Measurements from ENCODE around the gene CAMK2N1. TPM values are rescaled to one million over a fixed set of nuclear protein-coding genes. Genes with fewer than 3 reads are reported as not detected.
A peak's percentile ranks its signal among the peaks of the same experiment; 100 is the strongest.
"Not testable (repeated sequence)": the region's sequence is repeated elsewhere in the genome, so short reads cannot be mapped to it uniquely, and the experiment has no call there.

CAMK2N1 gene
- 4.2 TPM for polyA plus RNA-seq (ENCODE audit: insufficient read length)

DNA sequence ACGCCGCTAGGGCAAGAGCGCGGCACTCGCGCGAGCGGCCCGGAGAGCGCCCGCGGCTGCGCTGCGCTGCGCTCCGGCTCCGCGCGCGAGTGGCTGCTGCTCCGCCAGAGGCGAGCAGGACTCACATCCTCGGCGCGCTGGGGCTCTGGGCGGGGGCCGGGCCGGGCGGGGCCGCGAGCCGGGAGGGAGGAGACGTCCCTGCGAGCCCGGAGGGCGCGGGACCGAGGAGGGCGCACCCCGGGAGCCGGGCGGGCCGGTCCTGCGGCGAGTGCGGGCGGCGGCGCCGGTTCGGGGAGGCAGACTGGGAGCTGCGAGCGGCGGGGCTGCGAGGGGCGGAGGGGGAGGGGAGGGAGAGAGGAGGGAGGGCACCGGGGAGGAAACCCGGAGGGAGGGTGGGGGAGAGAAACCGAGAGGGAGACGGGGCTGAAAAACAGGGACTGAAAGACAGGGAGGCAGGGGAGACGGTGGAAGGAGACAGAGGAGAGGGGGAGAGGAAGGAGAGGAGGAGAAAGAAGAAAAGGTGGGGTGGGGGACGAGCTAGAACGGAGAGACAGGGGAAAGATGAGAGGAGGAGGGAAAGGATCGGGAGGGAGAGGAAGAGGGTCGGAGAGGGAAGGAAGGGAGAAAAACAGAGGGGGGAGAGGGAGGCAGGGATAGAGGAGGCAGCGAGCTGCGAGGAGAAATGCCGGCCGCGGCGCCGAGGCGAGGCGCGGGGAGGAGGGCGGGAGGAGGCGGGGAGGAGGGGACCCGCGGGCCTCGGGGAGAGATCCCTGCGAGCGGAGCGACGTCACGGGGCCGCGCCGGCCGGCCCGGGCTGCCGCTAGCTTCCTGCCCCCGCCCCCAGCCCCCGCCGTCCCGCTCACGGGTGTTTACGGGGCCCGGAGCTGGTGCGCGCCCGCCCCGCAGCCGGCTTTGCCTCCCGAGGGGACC is at the start of gene CAMK2N1:
Gene CAMK2N1 (minus strand): TSS at position 684 of the 930 bp plus-strand sequence. CDS start 831 bp downstream, outside the sequence.
- no peak for DNase-seq (ENCODE audit: low read depth)

DNA sequence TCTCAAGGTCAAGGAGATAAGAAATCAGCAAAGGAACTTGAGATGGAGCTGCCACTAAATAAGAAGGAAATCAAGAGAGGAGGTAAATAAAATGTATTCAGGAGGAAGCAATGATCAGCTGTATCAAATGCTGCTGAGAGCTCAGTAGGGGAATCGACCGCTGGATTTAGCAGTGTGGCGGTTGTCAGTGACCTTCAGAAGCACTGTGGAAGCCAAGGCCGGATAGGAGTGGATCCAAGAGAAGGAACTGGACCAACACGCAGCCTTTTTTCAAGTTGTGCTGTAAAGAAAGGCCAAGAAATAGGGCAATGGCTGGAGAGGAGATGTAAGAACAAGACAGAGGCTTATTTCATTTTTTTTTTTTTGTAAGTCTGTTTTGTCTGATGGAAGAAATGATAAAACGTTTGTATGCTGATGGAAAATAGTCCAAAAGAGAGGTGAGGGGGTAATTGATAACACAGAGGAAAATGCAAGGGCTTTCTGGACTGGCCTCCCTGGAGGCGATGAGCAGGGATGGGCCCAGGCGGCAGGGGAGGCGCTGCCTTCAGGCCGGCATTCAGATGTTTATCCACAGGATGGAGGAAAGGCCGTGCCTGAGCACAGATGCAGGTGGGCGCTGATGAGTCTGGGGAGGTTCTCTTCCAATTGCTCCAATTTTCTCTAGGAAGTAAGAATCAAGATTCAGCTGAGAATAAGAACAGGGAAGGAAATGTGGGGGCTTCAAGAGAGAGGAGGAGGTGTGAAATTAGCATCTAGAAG is 48.8 kb upstream of the CAMK2N1 start:
- DNase-seq (ENCODE audit: low read depth) = no peak

GRCh38 chr1:20533635-20534034 is 47.6 kb upstream of the CAMK2N1 start:
- DNase-seq (ENCODE audit: low read depth) = no peak

DNA sequence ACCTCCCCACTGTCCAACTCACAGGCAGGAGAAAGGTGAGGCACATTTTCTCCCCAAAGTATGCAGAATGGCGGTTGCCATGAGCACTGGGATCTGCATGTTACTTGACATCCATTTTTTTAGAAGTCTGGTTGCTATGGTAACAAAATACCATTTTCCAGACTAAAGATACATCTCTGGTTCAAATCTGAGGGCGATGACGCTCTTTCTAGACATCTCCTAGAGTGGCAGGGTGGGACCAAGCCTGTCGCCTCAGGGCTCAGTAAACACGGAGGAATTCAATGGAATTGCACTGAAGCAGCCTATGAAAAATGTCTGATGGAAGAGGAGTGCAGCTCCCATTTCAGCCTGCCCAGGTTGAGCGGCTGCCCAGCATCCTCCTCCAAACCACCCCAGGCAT is 44.9 kb upstream of the CAMK2N1 start:
- DNase-seq (ENCODE audit: low read depth) = no peak

DNA sequence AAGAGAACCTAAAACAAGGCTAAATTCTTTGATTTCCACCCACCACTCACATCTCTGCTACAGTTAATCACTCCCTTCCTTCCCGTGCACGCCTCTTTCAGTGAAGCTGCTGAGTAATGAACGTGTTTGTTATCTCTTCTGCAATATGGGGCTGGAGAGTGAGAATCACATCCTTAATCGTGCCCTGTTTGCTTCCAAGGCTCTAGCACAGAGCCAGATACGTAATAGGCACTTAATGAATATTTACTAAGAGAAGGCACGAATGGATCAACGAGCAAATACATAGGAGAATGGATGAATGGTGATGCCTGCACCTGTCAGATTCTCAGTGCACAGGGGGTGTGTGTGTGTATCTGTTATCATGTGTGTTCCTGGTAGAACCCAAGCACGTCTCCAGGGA is 44.3 kb upstream of the CAMK2N1 start:
- no peak for DNase-seq (ENCODE audit: low read depth)

GRCh38 chr1:20528221-20528620 is 42.2 kb upstream of the CAMK2N1 start:
- no peak for DNase-seq (ENCODE audit: low read depth)

DNA sequence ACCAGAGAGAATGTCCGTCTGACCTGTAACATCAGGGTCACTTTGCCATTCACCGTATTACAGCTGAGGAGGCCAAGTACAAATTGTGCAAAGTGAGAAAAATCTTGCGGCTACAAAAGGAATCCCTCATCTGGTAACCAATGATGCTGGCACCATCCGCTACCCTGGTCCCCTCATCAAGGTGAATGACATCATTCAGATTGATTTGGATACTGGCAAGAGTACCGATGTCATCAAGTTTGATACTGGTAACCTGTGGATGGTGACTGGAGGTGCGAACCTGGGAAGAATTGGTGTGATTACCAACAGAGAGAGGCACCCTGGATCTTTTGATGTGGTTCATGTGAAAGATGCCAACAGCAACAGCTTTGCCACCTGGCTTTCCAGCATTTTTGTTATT is 40.3 kb upstream of the CAMK2N1 start:
- no peak for DNase-seq (ENCODE audit: low read depth)

DNA sequence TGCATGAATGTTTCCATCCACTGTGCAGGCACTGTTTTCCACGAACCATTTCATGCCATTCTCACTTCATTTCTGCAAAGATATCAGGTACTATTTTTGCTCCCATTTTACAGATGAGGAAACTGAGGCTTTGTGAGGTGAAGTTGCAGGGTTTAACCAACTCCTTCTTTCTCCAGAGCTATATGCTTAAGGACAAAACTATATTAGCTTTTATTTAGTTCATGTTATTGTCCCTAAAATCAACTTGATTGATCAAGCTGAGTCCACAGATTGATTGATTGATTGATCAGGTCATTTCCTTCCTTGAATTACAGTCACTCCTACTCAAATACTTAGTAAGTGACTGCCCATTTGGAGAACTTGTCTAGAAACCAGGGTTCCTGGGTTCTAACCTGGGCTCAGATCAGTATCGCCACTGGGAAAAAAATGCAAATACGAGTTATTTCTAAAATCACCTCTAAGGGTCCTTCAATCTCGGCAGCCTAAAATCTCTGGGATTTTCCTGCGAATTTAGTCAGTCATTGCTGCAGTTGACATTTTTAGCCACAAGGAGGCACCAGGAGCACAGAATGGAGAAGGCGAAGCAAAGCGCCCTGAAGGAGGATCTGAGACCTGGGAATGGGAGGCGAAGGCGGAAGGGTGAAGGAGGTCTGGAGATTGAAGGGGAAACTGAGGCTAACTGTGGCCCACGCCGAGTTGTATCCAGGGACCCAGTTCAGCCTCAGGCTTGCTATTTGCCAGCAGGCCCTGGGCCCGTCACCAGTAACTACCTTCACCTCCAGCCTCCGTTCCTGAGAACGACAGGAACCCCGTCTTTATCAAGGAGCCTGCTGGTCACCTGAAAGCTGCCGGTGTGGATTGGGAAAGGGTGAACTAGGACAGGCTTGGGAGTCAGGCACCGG is 36.2 kb upstream of the CAMK2N1 start:
- DNase-seq (ENCODE audit: low read depth) = peak; percentile 61

DNA sequence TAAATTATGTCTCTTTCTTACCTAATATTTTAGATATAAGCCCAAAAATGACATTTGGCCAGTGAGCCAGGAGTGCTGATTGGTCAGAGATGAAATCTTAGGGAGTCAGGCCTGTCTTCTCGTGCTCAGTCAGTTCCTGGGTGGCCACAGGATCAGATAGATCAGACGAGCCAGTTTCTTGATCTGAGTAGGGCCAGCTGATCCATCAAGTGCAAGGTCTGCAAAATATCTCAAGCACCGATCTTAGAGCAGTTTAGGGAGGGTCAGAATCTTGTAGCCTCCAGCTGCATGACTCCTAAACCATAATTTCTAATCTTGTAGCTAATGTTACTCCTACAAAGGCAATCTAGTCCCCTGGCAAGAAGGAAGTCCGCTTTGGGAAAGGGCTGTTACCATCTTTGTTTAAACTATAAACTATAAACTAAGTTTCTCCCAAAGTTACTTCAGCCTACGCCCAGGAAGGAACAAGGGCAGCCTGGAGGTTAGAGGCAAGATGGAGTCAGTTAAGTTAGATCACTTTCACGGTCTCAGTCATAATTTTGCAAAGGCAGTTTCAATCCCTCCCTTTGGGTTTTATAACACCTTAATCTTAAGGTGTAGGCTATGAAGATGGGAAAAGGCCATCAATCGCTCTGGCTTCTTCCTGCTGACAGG is 33.7 kb upstream of the CAMK2N1 start:
- not testable (repeated sequence) for DNase-seq (ENCODE audit: low read depth)

DNA sequence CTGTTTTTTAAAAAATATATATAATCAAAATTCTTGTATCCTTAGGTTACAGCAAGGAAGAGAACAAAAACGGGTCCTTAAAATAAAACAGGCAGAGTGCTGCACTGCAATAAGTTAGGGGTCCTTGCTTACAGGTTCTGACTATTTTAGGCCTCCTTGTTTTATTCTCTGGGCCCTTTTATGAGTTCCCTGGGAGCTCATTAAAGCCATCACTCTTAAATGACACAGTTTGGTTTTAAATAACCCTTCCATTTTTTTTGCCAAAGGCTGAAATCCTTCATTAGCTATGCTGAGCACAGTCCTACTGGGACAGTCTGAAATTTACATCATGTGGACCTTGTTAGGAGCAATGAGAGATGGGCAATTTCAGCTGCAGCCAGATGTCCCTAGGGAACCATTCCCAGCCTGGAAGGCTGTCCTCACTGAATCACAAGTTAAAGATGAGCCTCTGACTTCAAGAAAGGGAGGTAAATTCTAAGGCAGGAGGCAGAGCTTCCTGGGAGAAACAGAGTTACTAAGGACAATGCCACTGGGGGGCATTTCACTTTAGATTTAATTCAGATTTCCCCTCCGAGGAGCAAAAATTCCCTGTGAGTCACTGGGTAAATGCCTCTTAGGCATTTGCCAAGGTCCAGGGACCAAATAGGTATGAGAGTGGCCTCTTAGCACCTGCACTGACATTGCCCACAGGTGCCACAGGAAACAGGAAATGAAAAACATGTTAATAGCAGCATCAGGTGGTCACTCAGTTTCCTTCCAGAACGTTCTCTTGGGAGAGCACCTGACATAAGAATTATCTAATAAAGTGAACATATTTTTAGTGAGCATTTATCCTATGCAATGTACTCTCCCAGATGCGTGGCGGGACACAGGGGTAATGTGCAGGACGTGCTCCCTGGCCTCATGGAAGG is 25.8 kb upstream of the CAMK2N1 start:
- DNase-seq (ENCODE audit: low read depth) = no peak

DNA sequence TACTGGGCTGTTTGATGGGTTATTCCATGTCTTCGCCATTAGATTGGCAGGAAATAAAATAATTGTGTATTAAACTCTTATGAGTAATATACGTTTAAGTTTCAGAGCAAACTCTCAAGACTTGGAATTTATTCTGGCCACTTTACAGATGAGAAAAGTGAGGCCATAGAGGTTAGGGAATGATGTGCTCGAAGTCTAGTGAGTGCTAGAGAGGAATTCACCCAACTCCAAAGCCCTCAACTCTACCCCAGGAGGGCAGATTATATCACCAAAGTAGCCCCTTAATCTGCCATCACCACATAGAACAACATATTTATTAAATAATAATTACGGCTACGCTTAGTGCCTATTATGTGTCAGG is 22.4 kb upstream of the CAMK2N1 start:
- no peak for DNase-seq (ENCODE audit: low read depth)

- peak; percentile 82 for DNase-seq (ENCODE audit: low read depth)
These were observed 21.8 kb upstream of the CAMK2N1 start, which contains the start of gene MUL1 for GRCh38 chr1:20507564-20508410. TSS of gene MUL1 (minus strand) at chr1:20508151. CDS start at chr1:20508024, 127 bp downstream.

DNA sequence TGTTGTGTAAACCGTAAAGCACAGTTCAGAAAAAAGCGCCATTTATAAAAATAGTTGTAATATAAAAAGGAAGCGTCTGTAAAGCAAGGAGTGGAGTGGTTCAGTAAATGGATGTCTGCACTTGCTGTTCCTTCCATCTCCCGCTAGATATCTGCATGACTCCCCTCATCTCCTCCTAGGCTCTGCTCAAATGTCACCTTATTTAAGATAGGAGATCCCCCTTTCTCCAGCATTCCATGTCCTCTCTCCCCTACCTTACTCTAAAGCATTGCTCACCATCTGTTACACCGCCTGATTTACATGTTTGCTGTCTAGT is 21.2 kb upstream of the CAMK2N1 start:
- DNase-seq (ENCODE audit: low read depth) = no peak

- DNase-seq (ENCODE audit: low read depth) = no peak
These were observed 19.5 kb upstream of the CAMK2N1 start for GRCh38 chr1:20505488-20505887.

- no peak for DNase-seq (ENCODE audit: low read depth)
These were observed 14.7 kb upstream of the CAMK2N1 start for GRCh38 chr1:20500716-20501115.

GRCh38 chr1:20499718-20500117 is 13.7 kb upstream of the CAMK2N1 start:
- no peak for DNase-seq (ENCODE audit: low read depth)

DNA sequence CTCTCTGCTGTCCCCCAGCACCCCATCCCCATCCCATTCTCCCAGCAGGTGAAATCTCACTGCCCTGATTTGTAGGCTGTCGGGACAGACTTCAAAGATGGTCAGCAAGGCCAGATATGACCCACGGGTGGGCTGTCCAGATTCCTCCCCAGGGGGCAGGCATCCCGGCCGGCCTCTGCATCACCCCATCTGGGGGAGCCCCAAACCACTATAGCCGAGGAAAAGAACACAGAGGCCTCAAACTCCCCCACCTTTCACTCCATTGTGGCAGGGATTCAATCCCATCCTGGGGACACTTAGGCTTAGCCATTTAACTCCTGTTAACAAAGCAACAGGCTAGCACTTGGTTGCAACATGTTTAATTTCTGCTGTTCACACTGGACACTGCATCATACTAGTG is 13.1 kb upstream of the CAMK2N1 start:
- no peak for DNase-seq (ENCODE audit: low read depth)

DNA sequence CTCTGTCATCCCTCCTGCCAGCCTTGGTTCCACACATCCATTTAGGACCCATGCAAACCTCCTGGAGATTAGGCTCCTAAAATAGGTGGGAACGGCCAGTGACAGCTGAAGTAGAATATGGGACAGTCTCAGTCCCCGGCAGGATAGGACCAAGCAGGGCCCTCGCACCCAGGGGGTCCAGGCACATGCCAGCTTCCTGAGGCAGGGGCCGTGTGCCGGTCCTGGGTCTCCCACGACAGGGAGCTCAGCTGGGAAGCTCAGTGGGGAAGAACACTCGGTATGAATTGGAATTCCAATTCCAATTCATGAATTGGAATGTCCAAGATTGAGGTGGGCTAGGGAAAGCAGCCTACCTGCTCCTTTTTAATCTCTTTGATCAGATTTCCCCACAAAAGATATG is 12.1 kb upstream of the CAMK2N1 start:
- DNase-seq (ENCODE audit: low read depth) = no peak

DNA sequence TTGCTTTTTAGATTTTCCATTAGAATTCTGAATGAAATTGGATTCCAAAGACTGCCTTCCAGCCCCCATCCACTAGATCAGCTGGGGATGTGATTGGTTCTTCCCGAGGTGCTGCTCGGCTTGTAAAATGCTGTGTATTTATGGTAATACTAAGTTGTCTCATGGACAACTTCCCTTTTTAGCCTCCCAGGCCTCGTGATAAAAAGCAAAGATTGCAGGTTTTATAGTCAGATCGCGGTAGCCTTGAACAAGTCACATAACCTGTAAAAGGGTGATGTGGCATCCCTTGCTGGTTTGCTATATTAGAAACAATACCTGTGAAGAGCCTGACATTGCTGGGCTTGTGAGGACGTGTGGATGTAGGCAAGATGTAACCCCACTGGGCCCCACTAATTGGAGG is 11.5 kb upstream of the CAMK2N1 start:
- no peak for DNase-seq (ENCODE audit: low read depth)

Data from forelimb muscle (tissue), 1 donor.